Body of pancreas (tissue), 4 donors: ENCODE results near the gene KIF23. TPM values are rescaled to one million over a fixed set of nuclear protein-coding genes. Genes with fewer than 3 reads are reported as not detected.

Experiments
- ATAC-seq: fragments of 150-250 bp; one replicate; pipeline ENCODE4 v1.9.1; 2016
- DNase-seq, 4 donors: peaks; one replicate each; pipeline ENCODE4 v3.0.0-alpha.2; 2019
- H3K27ac ChIP-seq, 4 donors: fragments of 200-600 bp; sonication (generic); 1 replicate in 3 of 4; 2 replicates in 1 of 4; pipeline versions ENCODE4 v1.5.1 to v1.6.1; 2016 to 2019; ENCODE audit warnings: mild to moderate bottlenecking in 1 of 4, mixed read lengths in 1 of 4, moderate library complexity in 1 of 4
- H3K27me3 ChIP-seq, 2 donors: fragments of 200-600 bp; sonication (generic); one replicate each; pipeline ENCODE4 v1.6.0; 2016; ENCODE audit warnings: mild to moderate bottlenecking in 1 of 2
- H3K36me3 ChIP-seq, 2 donors: fragments of 200-600 bp; sonication (generic); replicated peaks in 1 of 2; 2 replicates each; pipeline ENCODE4 v1.5.1; 2016; ENCODE audit warnings: low read depth in 2 of 2; ENCODE audit not compliant: insufficient read depth in 1 of 2
- H3K4me1 ChIP-seq: fragments of 200-600 bp; sonication (generic); one replicate; pipeline ENCODE4 v1.6.0; 2016
- H3K4me3 ChIP-seq, 2 donors: fragments of 200-600 bp; sonication (generic); 1 replicate in 1 of 2; 2 replicates in 1 of 2; pipeline ENCODE4 v1.5.1; 2016 to 2019
- H3K9me3 ChIP-seq, 3 donors: fragments of 200-600 bp; sonication (generic); 1 replicate in 2 of 3; 2 replicates in 1 of 3; pipeline ENCODE4 v1.5.1; 2016
- CTCF ChIP-seq, 7 experiments: fragments of 450-650 bp in 4 of 7; fragments of 200-600 bp in 3 of 7; sonication (generic) in 3 of 7; IDR thresholded peaks; one replicate each; pipeline ENCODE4 v1.5.1; 2016 to 2019; ENCODE audit warnings: antibody characterized with exemption in 7 of 7
- POLR2A ChIP-seq, 3 donors: fragments of 450-650 bp; IDR thresholded peaks; one replicate each; pipeline ENCODE4 v1.6.1; 2016; ENCODE audit warnings: antibody characterized with exemption in 3 of 3, mild to moderate bottlenecking in 2 of 3
- WGBS, 2 donors: methylation state at CpG; one replicate each; pipeline ENCODE4 v1.1.5; 2017; 5-methylcytosine and 5-hydroxymethylcytosine counted together
- intact Hi-C: fragments of 100-400 bp; cut with DNase I; formaldehyde crosslinking; loops from one replicate; pipeline ENCODE4 v1.15.1; 2023
- total RNA-seq, 2 donors: library from RNA; depleted of rRNA; stranded (reverse); fragments of >200 nt; gene quantifications; one replicate each; pipeline ENCODE4 v1.1.0, GENCODE V29; 2016

Gene KIF23
- total RNA-seq, 2 donors from 2014 or later, result 0.99 to 2.9 TPM

- no peak overlapping the region for H3K4me3 ChIP-seq
- intact Hi-C loops, result no loop called here
- no peaks in the 10 kb centered on the region for H3K4me1 ChIP-seq
- WGBS, 2 donors, result 84 to 86% methylated on average over 4 of the region's 4 CpGs
- DNase-seq (no peak), ATAC-seq (no peak)
- no peaks in the 10 kb centered on the region for H3K27me3 ChIP-seq
- no peaks in the 10 kb centered on the region for H3K9me3 ChIP-seq
- TF ChIP-seq CTCF (IDR thresholded peaks at IDR 0.05), result no peak
- no peak for TF ChIP-seq POLR2A (IDR thresholded peaks at IDR 0.05)
- no peak overlapping the region for H3K27ac ChIP-seq
- peaks cover 0 to 2% of the 10 kb centered on the region in 2 donors for H3K36me3 ChIP-seq
These were observed 10.6 kb upstream of the KIF23 start for GRCh38 chr15:69403594-69403993.

- H3K27me3 ChIP-seq, result no peaks in the 10 kb centered on the region
- WGBS, 2 donors, result 60% methylated on average over 3 of the region's 3 CpGs
- TF ChIP-seq POLR2A (IDR thresholded peaks at IDR 0.05) (no peak), CTCF (IDR thresholded peaks at IDR 0.05) (no peak)
- intact Hi-C loops, result no loop called here
- H3K4me1 ChIP-seq, result no peaks in the 10 kb centered on the region
- H3K9me3 ChIP-seq, result no peaks in the 10 kb centered on the region
- no peak overlapping the region for H3K27ac ChIP-seq
- no peaks in the 10 kb centered on the region for H3K36me3 ChIP-seq
- no peak overlapping the region for H3K4me3 ChIP-seq
- DNase-seq (no peak), ATAC-seq (no peak)
These were observed 9.0 kb upstream of the KIF23 start for GRCh38 chr15:69405110-69405509.

- H3K27ac ChIP-seq, result no peak overlapping the region
- intact Hi-C loops, result no loop called here
- H3K4me1 ChIP-seq, result no peaks in the 10 kb centered on the region
- H3K36me3 ChIP-seq, result no peaks in the 10 kb centered on the region
- H3K4me3 ChIP-seq, result no peak overlapping the region
- TF ChIP-seq POLR2A (IDR thresholded peaks at IDR 0.05) (no peak), CTCF (IDR thresholded peaks at IDR 0.05) (no peak)
- ATAC-seq, result no peak
- no peaks in the 10 kb centered on the region for H3K27me3 ChIP-seq
- WGBS, 2 donors, result 81 to 85% methylated on average over 3 of the region's 3 CpGs
- H3K9me3 ChIP-seq, result no peaks in the 10 kb centered on the region
- DNase-seq, result no peak
These were observed 6.3 kb upstream of the KIF23 start for GRCh38 chr15:69407719-69408400.

- ATAC-seq (no peak), DNase-seq (no peak)
- Histone ChIP-seq H3K36me3 (no peaks in the 10 kb centered on the region), H3K9me3 (no peaks in the 10 kb centered on the region), H3K27ac (no peak overlapping the region), H3K27me3 (no peaks in the 10 kb centered on the region), H3K4me3 (no peak overlapping the region), H3K4me1 (peaks cover 4% of the 10 kb centered on the region)
- WGBS, 2 donors, result 55 to 73% methylated on average over 3 of the region's 3 CpGs
- TF ChIP-seq CTCF (IDR thresholded peaks at IDR 0.05), result no peak
- no peak for TF ChIP-seq POLR2A (IDR thresholded peaks at IDR 0.05)
- intact Hi-C loops, result no loop called here
These were observed 5.3 kb upstream of the KIF23 start for GRCh38 chr15:69408841-69409240.

GRCh38 chr15:69410248-69410874, 3.8 kb upstream of the KIF23 start:
- H3K36me3 ChIP-seq, result no peaks in the 10 kb centered on the region
- DNase-seq (peak in 1 of 4 donors; percentile 30), ATAC-seq (no peak)
- TF ChIP-seq POLR2A (IDR thresholded peaks at IDR 0.05) (no peak), CTCF (IDR thresholded peaks at IDR 0.05) (peak in 1 of 7 experiments; percentile 21)
- 57 to 58% methylated on average over 9 of the region's 9 CpGs for WGBS, 2 donors
- H3K27me3 ChIP-seq, result no peaks in the 10 kb centered on the region
- H3K4me1 ChIP-seq, result peaks cover 12% of the 10 kb centered on the region
- H3K27ac ChIP-seq, result no peak overlapping the region
- H3K4me3 ChIP-seq, result no peak overlapping the region
- intact Hi-C loops, result no loop called here
- no peaks in the 10 kb centered on the region for H3K9me3 ChIP-seq
